GM06990 (cell line): Measurements from ENCODE around the gene ABCF1.

ENCODE experiments used
- DNase-seq: peaks from one replicate; pipeline ENCODE4 v3.0.0-alpha.2; 2011; ENCODE audit not compliant: insufficient read length; ENCODE audit errors: extremely low read depth
- H3K27me3 ChIP-seq: replicated peaks from 2 replicates; pipeline ENCODE4 v1.6.0; 2011; ENCODE audit warnings: low read length; ENCODE audit not compliant: control insufficient read depth, insufficient read depth
- H3K36me3 ChIP-seq: 2 replicates; pipeline ENCODE4 v1.5.1; 2011; ENCODE audit warnings: low read length; ENCODE audit not compliant: control insufficient read depth, insufficient read depth
- H3K4me3 ChIP-seq: replicated peaks from 2 replicates; pipeline ENCODE4 v1.5.1; 2011; ENCODE audit warnings: low read depth, mild to moderate bottlenecking, control low read depth, low read length
- CTCF ChIP-seq: IDR thresholded peaks from 2 replicates; pipeline ENCODE4 v1.5.1; 2011; ENCODE audit warnings: low read length, control low read depth, mild to moderate bottlenecking, inconsistent platforms; ENCODE audit not compliant: insufficient read depth, poor library complexity, severe bottlenecking

The ABCF1 gene

GRCh38 chr6:30601436-30601814 is 30.2 kb downstream of the ABCF1 start:
- Histone ChIP-seq H3K4me3 (no peak overlapping the region), H3K27me3 (no peaks in the 10 kb centered on the region), H3K36me3 (peaks cover 54% of the 10 kb centered on the region)
- DNase-seq: no peak
- no peak for TF ChIP-seq CTCF

- DNase-seq: no peak
- Histone ChIP-seq H3K36me3 (peaks cover 56% of the 10 kb centered on the region), H3K4me3 (no peak overlapping the region), H3K27me3 (no peaks in the 10 kb centered on the region)
- no peak for TF ChIP-seq CTCF
These were observed 30.8 kb downstream of the ABCF1 start for GRCh38 chr6:30601815-30602641.

GRCh38 chr6:30603961-30604360 is 32.7 kb downstream of the ABCF1 start:
- TF ChIP-seq CTCF: no peak
- Histone ChIP-seq H3K4me3 (no peak overlapping the region), H3K27me3 (no peaks in the 10 kb centered on the region), H3K36me3 (peaks cover 65% of the 10 kb centered on the region)
- no peak for DNase-seq

- Histone ChIP-seq H3K36me3 (peaks cover 24% of the 10 kb centered on the region), H3K27me3 (no peaks in the 10 kb centered on the region), H3K4me3 (no peak overlapping the region)
- TF ChIP-seq CTCF: no peak
- no peak for DNase-seq
These were observed 38.8 kb downstream of the ABCF1 start for GRCh38 chr6:30610065-30610464.

- H3K27me3 ChIP-seq: no peaks in the 10 kb centered on the region
- no peak for DNase-seq
- peaks cover 18% of the 10 kb centered on the region for H3K36me3 ChIP-seq
- H3K4me3 ChIP-seq: no peak overlapping the region
- TF ChIP-seq CTCF: no peak
These were observed 40.1 kb downstream of the ABCF1 start for GRCh38 chr6:30611150-30611855.

GRCh38 chr6:30611856-30612194 is 40.6 kb downstream of the ABCF1 start:
- no peak overlapping the region for H3K4me3 ChIP-seq
- no peak for TF ChIP-seq CTCF
- H3K36me3 ChIP-seq: peaks cover 18% of the 10 kb centered on the region
- DNase-seq: no peak
- no peaks in the 10 kb centered on the region for H3K27me3 ChIP-seq
